SW480 (cell line): Measurements from ENCODE around the gene EFS.
A peak's percentile ranks its signal among the peaks of the same experiment; 100 is the strongest.
"Not testable (repeated sequence)": the region's sequence is repeated elsewhere in the genome, so short reads cannot be mapped to it uniquely, and the experiment has no call there.

Experiments used
- DNase-seq: peaks from one replicate; pipeline ENCODE4 v3.0.0-alpha.2; 2016; ENCODE audit warnings: low spot score

The EFS gene

DNA sequence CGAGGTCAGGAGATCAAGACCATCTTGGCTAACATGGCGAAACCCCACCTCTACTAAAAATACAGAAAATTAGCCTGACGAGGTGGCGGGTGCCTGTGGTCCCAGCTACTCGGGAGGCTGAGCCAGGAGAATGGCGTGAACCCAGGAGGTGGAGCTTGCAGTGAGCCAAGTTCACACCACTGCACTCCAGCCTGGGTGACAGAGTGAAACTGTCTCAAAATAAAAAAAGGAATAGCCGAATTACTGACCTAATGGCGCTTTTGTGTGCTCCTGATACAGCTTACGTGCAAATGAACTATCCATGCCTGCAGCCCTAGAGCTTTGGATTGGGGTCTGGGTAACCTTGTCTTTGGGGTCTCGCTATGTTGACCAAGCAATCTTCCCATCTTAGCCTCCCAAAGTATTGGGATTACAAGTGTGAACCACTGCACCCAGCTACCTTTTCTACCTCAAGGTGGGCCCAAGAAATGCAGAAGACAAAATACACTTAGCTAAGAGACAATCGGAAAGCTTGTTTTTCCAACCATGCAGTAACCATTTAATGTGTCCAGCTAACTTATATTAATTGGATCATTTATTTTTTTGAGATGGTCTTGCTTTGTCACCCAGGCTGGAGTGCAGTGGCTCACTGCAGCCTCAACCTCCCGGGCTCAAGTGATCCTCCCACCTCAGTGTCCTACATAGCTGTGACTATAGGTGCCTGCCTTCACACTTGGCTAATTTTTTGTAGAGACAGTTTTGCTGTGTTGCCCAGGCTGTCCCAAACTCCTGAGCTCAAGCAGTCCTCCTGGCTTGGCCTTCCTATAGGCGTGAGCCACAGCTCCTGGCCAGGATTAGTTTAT lies 38.3 kb downstream of the EFS start:
- no peak for DNase-seq

DNA sequence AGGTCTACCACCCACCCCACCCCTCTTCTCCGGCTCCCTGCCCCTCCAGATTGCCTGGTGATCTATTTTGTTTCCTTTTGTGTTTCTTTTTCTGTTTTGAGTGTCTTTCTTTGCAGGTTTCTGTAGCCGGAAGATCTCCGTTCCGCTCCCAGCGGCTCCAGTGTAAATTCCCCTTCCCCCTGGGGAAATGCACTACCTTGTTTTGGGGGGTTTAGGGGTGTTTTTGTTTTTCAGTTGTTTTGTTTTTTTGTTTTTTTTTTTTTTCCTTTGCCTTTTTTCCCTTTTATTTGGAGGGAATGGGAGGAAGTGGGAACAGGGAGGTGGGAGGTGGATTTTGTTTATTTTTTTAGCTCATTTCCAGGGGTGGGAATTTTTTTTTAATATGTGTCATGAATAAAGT lies 39.2 kb downstream of the EFS start:
- DNase-seq: not testable (repeated sequence)

DNA sequence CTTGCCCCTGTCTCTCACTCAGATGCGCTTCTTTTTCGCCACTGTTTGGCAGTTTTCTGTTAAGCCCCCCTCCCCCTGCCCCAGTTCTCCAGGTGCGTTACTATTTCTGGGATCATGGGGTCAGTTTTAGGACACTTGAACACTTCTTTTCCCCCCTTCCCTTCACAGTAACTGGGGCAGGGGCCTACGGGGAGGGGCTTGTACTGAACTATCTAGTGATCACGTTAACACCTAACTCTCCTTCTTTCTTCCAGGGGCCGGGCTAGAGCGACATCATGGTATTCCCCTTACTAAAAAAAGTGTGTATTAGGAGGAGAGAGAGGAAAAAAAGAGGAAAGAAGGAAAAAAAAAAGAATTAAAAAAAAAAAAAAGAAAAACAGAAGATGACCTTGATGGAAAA lies 40.0 kb downstream of the EFS start:
- DNase-seq: no peak

DNA sequence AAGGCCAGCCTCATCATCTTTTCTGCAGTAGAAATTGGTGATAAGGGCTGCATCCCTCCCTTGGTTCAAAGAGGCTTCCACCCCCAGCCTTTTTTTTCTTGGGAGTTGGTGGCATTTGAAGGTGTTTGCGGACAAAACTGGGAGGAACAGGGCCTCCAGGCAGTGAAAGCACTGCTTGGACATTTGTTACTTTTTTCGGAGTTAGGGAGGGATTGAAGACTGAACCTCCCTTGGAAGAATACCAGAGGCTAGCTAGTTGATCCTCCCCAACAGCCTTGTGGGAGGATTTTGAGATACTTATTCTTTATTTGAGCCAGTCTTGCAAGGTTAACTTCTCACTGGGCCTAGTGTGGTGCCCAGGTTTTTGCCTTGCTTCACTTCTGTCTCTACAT lies 40.5 kb downstream of the EFS start:
- no peak for DNase-seq

DNA sequence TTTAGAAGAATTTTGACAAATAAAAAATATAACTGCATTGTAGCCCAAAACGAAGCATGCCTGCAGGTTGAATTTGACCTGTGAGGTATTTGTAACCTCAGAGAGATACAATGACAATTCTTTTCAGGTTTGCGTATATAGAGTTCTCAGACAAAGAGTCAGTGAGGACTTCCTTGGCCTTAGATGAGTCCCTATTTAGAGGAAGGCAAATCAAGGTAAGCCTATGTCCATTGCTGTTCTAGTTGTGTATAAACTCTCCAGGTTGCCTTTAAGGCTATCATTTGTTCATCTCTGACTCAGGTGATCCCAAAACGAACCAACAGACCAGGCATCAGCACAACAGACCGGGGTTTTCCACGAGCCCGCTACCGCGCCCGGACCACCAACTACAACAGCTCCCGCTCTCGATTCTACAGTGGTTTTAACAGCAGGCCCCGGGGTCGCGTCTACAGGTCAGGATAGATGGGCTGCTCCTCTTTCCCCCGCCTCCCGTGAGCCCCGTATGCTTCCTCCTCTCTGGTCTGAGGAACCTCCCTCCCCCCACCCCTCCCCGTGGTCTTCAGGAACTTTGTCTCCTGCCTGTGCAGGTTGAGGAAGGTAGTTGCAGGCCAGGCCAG lies 41.0 kb downstream of the EFS start:
- DNase-seq: no peak

DNA sequence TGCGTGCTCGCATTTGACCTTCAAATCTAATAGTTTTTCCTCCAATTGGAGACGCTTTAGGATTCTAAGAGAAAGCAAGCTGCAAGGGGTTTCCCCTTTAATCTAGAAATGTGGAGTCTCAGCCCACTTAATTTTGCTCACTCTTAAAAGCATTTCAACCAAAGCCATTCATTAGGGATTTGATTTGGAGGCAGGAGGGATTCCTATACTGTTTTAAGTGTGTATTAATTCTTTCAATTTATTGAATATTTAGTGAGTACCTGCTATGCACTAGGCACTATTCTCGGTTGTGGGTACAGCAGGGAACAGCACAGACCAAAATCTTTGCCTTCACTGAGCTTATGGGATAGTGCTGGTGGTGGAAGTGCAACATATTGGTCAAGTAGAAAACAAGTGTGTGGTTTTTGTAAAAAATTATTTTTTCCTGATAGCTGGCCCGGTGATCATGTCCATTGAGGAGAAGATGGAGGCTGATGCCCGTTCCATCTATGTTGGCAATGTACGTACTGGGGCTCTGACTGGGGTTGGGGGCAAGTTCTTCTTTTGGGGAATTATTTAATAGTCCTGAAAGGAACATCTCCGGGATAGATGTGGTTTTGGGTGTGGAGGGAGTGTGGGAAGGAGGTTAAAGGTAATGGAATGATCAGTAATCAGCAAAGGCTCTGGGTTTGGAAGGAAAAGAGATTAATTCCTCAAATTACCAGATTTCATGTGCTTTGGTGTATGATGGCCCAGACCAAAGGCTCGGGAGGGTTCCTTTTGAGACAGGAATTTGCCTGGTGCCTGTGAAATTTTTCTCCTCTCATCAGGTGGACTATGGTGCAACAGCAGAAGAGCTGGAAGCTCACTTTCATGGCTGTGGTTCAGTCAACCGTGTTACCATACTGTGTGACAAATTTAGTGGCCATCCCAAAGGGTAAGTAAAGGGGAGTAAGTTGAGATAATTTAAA lies 42.1 kb downstream of the EFS start:
- DNase-seq: no peak

DNA sequence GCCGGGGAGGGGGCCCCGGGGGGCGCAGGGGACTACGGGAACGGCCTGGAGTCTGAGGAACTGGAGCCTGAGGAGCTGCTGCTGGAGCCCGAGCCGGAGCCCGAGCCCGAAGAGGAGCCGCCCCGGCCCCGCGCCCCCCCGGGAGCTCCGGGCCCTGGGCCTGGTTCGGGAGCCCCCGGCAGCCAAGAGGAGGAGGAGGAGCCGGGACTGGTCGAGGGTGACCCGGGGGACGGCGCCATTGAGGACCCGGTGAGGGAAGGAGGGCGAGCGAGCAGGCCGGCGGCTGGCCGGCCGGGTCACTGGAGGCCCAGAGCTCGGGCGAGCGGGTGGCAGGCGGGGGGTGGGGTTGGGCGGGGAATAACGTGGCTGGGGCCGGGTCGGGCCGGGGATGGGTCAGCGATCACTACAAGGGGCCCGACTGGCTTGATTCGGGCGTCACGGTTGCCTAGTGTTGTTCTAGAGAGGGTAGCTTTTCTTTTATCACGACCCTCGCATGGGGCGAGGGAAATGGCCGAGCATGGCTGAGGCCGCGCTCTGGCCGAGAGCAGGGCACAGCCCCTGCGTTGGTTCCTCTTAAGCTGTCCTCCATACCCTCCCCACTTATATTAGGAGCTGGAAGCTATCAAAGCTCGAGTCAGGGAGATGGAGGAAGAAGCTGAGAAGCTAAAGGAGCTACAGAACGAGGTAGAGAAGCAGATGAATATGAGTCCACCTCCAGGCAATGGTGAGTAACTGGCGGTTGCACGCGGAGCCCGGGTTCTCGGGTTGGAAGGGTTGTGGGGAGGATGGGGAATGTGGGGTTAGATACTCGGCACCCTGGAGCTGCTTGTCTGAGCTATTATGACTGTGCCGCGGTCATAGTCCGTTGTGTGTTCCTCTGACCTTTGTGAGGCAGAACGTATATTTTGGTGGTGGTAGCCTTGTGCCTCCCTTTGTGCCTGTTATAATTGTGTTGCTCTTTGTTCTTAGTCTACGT lies 43.1 kb downstream of the EFS start:
- peak; percentile 42 for DNase-seq

DNA sequence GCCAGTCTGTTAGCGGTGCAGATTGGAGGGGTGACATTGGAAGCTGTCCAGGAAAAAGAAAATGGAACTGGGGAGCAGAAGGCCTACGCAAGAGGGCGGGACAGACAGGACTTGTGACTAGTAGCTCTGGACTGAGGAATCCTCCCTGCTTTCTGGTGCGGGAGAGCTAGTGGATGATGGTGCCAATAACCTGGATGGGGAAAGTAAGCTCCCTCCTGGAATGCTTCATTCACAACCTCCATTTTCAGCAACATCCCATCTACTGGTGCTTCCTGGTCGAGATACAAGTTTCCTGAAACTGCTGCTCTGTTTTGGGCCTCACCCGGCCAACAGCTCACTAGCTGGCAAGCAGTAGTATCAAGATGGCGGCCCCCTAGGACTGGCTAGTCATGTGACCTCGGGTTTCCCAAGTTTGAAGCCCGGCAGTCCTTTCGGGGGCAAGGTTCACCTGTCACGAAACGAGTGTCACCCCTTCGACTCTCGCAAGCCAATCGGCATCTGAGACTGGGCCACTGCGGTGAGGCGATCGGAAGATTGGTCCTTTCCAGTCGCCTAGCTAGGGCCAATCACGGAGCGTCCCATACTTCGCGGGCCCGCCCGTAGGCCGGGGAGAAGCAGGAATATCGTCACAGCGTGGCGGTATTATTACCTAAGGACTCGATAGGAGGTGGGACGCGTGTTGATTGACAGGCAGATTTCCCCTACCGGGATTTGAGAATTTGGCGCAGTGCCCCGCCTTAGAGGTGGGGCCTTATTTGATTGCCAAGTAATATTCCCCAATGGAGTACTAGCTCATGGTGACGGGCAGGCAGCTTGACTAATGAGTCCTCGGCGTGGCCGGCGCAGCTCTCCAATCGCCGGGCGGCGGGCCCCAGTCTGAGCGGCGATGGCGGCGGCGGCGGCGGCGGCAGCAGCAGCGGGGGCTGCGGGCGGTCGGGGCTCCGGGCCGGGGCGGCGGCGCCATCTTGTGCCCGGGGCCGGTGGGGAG lies 44.1 kb downstream of the EFS start, which contains the start of gene PABPN1:
PABPN1 (plus strand) TSS at position 874 of the 988 bp plus-strand sequence; CDS start at position 887, 13 bp downstream.
- DNase-seq: peak; percentile 99

DNA sequence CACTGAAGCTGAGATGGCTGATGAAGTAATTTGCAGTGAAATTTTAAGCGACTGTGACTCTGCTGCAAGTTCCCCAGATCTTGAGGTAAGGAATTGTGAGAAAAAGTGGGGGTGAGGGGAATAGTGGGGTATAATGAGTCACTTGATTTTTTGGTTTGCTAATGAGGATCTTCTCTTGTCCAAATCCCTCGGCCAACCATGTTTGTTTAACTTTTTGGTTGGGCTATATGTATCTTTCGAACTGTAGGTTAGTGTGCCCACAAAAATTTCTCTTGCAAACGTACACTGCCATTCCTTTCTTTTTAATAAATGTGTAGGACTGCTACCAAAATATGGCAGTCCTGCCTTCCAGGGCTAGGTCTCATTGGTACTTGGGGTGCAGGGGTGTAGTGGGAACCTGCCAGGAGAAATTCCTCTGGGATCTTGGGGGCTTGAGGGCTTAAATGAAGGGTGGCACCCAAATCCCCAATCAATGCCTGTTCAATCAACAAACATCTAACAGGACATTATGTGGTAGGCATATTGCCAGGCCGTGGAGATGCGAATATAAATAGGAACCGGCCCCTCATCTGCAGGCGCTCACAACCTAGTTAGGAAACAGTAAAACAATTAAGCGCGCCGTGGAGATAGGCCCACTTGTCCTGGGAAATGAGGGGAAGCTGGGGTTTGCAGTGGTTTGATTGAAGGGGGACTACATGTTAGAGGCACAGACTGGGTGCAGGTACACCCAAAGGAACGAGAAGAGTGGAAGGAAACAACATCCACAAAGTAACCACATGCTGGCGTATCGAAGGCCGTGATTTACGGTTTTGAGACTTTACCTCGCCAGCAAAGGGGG lies 45.0 kb downstream of the EFS start:
- no peak for DNase-seq

DNA sequence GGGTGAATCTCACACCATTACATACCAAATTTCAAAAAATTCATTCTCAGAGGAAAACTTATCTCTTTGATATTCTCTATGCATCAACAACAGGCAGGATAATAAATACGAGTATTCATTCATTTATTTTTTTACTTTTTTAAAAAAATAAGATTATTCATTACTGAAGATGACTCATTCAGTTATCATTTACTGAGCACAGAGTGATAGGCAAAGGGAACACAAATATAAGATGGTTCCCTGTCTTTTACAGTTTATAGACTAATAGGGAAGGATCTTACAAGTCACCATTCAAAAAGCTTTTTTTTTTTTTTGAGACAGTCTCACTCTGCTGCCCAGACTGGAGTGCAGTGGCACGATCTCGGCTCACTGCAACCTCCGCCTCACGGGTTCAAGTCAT lies 48.7 kb downstream of the EFS start:
- no peak for DNase-seq

DNA sequence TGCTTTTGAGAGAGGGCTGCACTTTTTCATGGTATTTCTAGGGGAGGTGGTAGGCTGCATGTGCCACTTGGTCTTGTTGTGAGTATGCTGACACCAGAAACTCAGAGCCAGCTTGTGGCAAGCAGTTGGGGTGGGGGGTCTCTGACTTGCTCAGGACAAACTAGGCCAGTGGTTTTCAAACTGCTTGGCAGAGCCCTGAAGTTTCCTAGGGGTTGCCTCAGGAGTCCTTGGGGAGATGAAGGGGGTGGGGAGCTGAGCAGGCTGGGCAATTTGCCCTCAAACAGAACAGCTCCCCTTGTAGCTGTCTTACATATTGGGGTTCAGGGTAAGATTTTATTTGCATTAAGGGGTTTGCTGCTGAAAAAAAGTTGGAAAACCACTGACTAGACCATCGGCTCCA lies 54.4 kb downstream of the EFS start:
- DNase-seq: no peak

DNA sequence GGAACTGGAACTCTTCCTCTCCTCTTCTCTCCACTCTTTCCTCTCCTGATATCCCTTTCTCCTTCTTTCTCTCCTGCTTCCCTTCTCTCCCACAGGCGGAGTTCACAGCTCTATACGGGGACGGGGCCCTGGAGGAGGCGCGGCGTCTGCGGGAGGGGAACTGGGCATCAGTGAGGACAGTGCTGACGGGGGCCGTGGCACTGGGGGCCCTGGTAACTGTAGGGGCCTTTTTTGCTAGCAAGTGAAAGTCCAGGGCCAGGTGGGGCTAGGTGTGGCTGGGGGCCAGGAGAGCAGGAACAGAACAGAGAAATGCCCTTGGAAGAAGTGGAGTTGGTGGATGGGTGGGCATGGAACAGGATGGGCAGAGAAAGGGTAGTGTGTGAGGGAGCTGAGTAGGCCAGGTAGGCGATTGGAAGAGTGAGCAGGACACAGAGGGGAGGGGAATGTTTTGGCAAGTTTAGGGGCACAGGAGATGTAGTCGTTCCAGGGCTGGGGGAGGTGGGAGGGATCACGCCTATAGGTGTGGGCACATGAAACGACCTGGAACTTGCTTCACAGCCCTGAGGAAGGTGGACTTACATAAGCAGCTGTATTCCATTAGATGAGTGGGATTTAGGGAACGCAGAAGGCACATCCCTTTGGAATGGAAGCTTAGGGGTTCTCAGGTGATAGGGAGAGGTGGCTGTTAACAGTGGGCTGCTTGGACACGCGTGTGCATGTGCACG lies 56.1 kb downstream of the EFS start:
- no peak for DNase-seq

DNA sequence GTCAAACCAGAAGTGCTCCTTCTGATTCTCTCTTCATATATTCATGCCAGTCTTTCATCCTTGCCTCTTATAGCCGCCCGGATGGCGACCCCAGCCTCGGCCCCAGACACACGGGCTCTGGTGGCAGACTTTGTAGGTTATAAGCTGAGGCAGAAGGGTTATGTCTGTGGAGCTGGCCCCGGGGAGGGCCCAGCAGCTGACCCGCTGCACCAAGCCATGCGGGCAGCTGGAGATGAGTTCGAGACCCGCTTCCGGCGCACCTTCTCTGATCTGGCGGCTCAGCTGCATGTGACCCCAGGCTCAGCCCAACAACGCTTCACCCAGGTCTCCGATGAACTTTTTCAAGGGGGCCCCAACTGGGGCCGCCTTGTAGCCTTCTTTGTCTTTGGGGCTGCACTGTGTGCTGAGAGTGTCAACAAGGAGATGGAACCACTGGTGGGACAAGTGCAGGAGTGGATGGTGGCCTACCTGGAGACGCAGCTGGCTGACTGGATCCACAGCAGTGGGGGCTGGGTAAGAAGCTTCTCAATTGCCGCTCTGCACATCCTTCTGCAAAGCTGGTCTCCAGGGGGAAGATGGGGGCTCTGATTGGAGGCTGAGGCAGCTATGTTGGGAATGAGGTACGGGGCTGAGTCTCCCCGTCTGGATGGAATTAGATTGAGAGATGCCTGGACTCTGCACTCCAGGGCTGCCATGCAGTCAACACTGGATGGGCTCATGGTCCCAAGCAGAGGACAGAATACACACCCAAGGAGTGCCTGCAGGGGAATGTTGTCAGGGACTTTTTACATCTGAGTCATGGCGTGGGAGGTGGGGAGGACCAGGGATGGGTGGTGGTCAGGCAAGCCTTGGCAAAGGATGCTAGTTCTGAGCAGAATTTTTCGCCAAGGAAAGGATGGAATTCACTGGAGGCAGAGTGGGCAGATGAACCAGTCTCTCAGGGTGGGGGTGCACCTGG lies 57.0 kb downstream of the EFS start:
- no peak for DNase-seq

DNA sequence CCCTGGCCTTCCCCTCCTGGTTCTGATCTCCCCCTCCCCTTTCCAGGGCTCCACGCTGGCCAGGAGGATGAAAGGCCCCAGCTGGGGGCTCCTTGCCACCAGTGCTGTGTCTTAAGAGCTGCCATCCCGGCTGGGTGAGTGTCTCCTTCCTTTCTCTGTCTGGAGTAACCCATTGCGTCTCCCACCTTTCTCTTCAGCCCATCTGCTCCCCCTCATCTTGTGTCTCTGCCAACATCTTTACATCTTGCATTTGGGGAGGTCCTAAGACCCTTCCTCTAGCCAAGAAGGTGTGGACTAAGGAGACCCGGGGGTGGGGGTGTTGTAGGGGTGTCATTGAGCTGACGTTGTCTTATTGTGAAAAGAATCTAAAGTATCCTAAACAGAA lies 57.8 kb downstream of the EFS start:
- no peak for DNase-seq

DNA sequence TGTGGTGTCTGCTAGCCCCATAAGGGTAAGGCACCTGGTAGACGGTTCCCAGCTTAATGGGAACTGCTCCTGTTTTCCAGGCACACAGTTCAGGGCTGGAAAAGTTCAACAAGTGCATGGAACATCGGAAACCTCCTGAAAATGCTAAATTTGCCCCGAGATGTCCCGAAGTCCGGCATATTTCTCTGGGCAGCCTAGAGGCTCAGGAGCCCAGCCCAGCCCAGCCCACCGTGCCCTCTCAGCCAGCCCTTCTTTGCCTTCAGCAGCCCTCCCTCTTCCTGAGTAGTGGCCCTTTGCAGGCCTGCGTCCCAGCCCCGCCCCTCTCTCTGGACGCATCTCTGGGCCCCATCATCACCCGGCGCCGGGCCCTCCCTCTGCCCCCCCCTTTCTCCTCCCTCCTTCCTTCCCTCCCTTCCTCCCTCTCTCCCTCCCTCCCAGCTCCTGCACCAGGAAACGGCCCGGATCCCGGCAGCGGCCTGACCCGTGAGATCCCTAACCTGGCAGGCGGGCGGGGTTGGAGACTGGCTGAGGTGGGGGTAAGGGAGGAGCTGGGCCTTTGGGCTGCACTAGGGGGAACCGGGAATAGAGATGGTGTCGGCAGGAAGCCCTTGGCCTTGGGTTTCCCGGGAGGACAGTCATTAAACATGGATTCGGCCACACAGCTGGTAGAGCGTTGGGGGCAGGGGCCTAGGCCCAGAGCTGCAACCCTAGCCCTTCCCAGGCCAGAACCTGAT lies 58.4 kb downstream of the EFS start, which contains the start of gene BCL2L2:
BCL2L2 (plus strand) TSS at position 422 of the 734 bp plus-strand sequence. CDS start 935 bp downstream, outside the sequence.
- DNase-seq: peak; percentile 84
